SW 1271 (cell line): ENCODE data around the gene DLL4.

Experiments used
- DNase-seq, 2 experiments: peaks; one replicate each; lab custom pipeline; 2025; lab: John Stamatoyannopoulos, UW

Gene DLL4

GRCh38 chr15:40928821-40929659, at the start of gene DLL4:
TSS of gene DLL4 (plus strand) at chr15:40929340. CDS start at chr15:40929669, 329 bp downstream.
- peak; percentile 54 to 68 for DNase-seq

GRCh38 chr15:40879609-40880008, 49.5 kb upstream of the DLL4 start:
- DNase-seq, result no peak

GRCh38 chr15:40881351-40881750, 47.8 kb upstream of the DLL4 start:
- no peak for DNase-seq

GRCh38 chr15:40886586-40886985, 42.6 kb upstream of the DLL4 start:
- DNase-seq, result no peak

- no peak for DNase-seq
Observed at GRCh38 chr15:40889112-40889511, 40.0 kb upstream of the DLL4 start.

GRCh38 chr15:40891138-40891537, 38.0 kb upstream of the DLL4 start:
- no peak for DNase-seq

- DNase-seq, result peak in 1 of 2 experiments; percentile 17
Observed at GRCh38 chr15:40891810-40892446, 37.2 kb upstream of the DLL4 start.

GRCh38 chr15:40892447-40893012, 36.6 kb upstream of the DLL4 start:
- no peak for DNase-seq

GRCh38 chr15:40893019-40893670, 36.0 kb upstream of the DLL4 start:
- no peak for DNase-seq

GRCh38 chr15:40893733-40894680, 35.1 kb upstream of the DLL4 start, which contains the start of gene VPS18:
TSS of gene VPS18 (plus strand) at chr15:40894450. CDS start at chr15:40894769, 319 bp downstream.
- DNase-seq, result peak; percentile 51 to 89

GRCh38 chr15:40894681-40895448, 34.3 kb upstream of the DLL4 start:
- peak; percentile 47 for DNase-seq

GRCh38 chr15:40899536-40900207, 29.5 kb upstream of the DLL4 start:
- no peak for DNase-seq

GRCh38 chr15:40900256-40901052, 28.7 kb upstream of the DLL4 start:
- no peak for DNase-seq

GRCh38 chr15:40901053-40901443, 28.1 kb upstream of the DLL4 start:
- DNase-seq, result no peak

GRCh38 chr15:40902605-40903561, 26.3 kb upstream of the DLL4 start:
- no peak for DNase-seq

GRCh38 chr15:40904552-40905201, 24.5 kb upstream of the DLL4 start:
- DNase-seq, result no peak
